ENCODE results near the gene TJP1. TPM values are rescaled to one million over a fixed set of nuclear protein-coding genes. Genes with fewer than 3 reads are reported as not detected.
"Not testable (repeated sequence)": the region's sequence is repeated elsewhere in the genome, so short reads cannot be mapped to it uniquely, and the experiment has no call there.

Gene TJP1
- total RNA-seq, 4 donors from 2014 or later: 69.6 to 142 (median 119) TPM

DNA sequence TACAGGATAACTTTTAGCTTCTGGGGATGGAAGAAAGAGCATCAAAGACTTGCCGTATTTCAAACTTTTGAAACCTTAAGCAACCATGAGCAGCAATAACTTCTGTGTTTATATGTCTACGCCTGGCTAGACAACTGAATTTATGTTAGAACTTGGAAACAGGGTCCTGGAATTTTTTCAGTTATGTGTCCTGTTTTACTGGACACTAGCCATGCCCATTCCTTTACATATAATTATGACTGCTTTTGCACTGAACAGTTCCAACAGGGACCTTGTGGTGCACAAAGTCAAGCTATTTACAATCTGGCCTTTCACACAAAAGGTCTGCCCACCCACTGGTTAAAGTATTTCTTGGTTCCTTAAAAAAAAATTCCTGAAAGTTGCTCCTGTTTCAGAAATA lies 37.1 kb downstream of the TJP1 start:
- 76 to 79% methylated on average over 2 of the region's 2 CpGs for WGBS, 2 donors
- Histone ChIP-seq H3K9me3 (no peaks in the 10 kb centered on the region), H3K27me3 (no peaks in the 10 kb centered on the region), H3K4me3 (no peak overlapping the region), H3K27ac (no peak overlapping the region), H3K36me3 (peaks cover 0 to 3% (median 0%) of the 10 kb centered on the region in 3 donors), H3K4me1 (peaks cover 0 to 10% (median 0%) of the 10 kb centered on the region in 3 donors)
- TF ChIP-seq CTCF (IDR thresholded peaks at IDR 0.05) (no peak), POLR2A (IDR thresholded peaks at IDR 0.05) (no peak)
- no peak for DNase-seq
- intact Hi-C loops (cut with DNase I): no loop called here

DNA sequence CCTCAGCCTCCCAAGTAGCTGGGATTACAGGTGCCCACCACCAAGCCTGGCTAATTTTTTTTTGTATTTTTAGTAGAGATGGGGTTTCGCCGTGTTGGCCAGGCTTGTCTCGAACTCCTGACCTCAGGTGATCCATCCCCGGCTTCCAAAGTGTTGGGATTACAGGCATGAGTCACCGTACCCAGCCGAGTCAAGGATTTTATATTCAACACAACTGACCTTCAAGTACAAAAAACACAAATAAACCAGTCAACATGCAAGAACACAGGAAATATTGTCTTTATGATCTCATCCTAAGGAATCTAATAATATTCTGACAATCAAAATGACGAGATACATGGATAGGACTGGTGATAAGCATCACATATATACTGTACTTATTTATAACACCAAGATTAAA lies 37.9 kb downstream of the TJP1 start:
- no peak for DNase-seq
- TF ChIP-seq POLR2A (IDR thresholded peaks at IDR 0.05) (no peak), CTCF (IDR thresholded peaks at IDR 0.05) (no peak)
- H3K27ac ChIP-seq: no peak overlapping the region
- no peak overlapping the region for H3K4me3 ChIP-seq
- intact Hi-C loops (cut with DNase I): no loop called here
- no peaks in the 10 kb centered on the region for H3K9me3 ChIP-seq
- 64 to 70% methylated on average over 7 of the region's 7 CpGs for WGBS, 2 donors
- H3K27me3 ChIP-seq: no peaks in the 10 kb centered on the region
- H3K36me3 ChIP-seq: peaks cover 0 to 3% (median 0%) of the 10 kb centered on the region in 3 donors
- H3K4me1 ChIP-seq: peaks cover 0 to 6% (median 0%) of the 10 kb centered on the region in 3 donors

DNA sequence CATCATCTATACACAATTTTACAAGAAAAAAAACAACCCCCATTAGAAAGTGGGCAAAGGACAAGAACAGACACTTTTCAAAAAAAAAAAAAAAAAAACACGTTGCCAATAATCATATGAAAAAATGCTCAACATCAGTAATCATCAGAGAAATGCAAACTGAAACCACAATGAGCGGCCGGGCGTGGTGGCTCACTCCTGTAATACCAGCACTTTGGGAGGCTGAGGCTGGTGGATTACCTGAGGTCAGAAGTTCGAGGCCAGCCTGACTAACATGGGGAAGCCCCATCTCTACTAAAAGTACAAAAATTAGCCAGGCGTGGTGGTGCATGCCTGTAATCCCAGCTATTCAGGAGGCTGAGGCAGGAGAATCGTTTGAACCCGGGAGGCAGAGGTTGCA lies 39.5 kb downstream of the TJP1 start:
- H3K27me3 ChIP-seq; DNase-seq; H3K4me3 ChIP-seq; H3K9me3 ChIP-seq; H3K27ac ChIP-seq; intact Hi-C loops (cut with DNase I); H3K36me3 ChIP-seq: not testable (repeated sequence)
- 55 to 61% methylated on average over 8 of the region's 8 CpGs for WGBS, 2 donors
- H3K4me1 ChIP-seq: peaks cover 0 to 12% (median 0%) of the 10 kb centered on the region in 3 donors

DNA sequence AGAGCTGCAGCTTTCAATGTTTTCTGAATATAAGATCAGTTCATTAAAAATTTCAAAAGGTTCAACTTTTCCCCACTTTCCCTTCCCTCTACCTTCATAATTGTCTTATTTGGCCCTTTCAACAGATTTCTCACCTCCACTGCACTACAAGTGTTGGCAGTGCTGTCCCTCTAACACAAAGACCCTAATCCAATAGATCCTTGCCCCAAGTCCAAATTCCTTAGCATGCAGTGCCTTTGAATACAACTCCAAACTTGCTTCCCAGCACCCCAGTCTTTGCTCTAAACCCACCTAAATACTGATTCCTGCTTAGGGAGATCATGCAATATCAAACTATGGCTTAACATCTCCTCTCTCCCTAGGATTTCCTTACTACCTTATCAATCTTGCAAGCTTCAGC lies 43.9 kb downstream of the TJP1 start:
- Histone ChIP-seq H3K4me1 (peaks cover 0 to 21% (median 0%) of the 10 kb centered on the region in 3 donors), H3K4me3 (no peak overlapping the region), H3K27ac (no peak overlapping the region), H3K9me3 (no peaks in the 10 kb centered on the region), H3K36me3 (no peaks in the 10 kb centered on the region), H3K27me3 (no peaks in the 10 kb centered on the region)
- TF ChIP-seq CTCF (IDR thresholded peaks at IDR 0.05) (no peak), POLR2A (IDR thresholded peaks at IDR 0.05) (no peak)
- DNase-seq: no peak
- intact Hi-C loops (cut with DNase I): no loop called here

GRCh38 chr15:29776859-29777258 lies 45.4 kb downstream of the TJP1 start:
- H3K4me1 ChIP-seq: peaks cover 0 to 21% (median 0%) of the 10 kb centered on the region in 3 donors
- no peak overlapping the region for H3K4me3 ChIP-seq
- no peak overlapping the region for H3K27ac ChIP-seq
- WGBS, 2 donors: 70 to 76% methylated on average over 4 of the region's 4 CpGs
- TF ChIP-seq POLR2A (IDR thresholded peaks at IDR 0.05) (no peak), CTCF (IDR thresholded peaks at IDR 0.05) (no peak)
- intact Hi-C loops (cut with DNase I): no loop called here
- H3K9me3 ChIP-seq: no peaks in the 10 kb centered on the region
- no peak for DNase-seq
- no peaks in the 10 kb centered on the region for H3K27me3 ChIP-seq
- H3K36me3 ChIP-seq: peaks cover 0 to 14% (median 0%) of the 10 kb centered on the region in 3 donors

DNA sequence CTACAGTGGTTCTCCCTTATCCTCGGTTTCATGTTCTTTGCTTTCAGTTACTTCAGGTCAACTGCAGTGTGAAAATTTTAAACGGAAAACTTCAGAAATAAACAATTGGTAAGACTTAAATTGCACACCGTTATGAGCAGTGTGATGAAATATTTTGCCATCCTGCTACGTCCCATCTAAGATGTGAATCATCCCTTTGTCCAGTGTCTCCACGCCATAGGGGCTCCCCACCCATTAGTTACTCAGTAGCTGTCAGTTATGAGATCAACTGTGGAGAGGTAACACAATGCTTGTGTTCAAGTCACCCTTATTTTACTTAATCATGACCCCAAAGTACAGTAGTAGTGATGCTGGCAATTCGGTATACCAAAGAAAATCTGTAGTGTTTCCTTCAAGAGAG lies 47.4 kb downstream of the TJP1 start:
- no peak for TF ChIP-seq CTCF (IDR thresholded peaks at IDR 0.05)
- TF ChIP-seq POLR2A (IDR thresholded peaks at IDR 0.05): no peak
- peaks cover 0 to 33% (median 0%) of the 10 kb centered on the region in 3 donors for H3K36me3 ChIP-seq
- H3K9me3 ChIP-seq: no peaks in the 10 kb centered on the region
- H3K27ac ChIP-seq: no peak overlapping the region
- peaks cover 0 to 21% (median 0%) of the 10 kb centered on the region in 3 donors for H3K4me1 ChIP-seq
- DNase-seq: no peak
- 61 to 62% methylated on average over 6 of the region's 6 CpGs for WGBS, 2 donors
- no peak overlapping the region for H3K4me3 ChIP-seq
- no peaks in the 10 kb centered on the region for H3K27me3 ChIP-seq
- intact Hi-C loops (cut with DNase I): no loop called here
